ENCODE results near the gene WIPF1.
A peak's percentile ranks its signal among the peaks of the same experiment; 100 is the strongest.

Gene WIPF1

DNA sequence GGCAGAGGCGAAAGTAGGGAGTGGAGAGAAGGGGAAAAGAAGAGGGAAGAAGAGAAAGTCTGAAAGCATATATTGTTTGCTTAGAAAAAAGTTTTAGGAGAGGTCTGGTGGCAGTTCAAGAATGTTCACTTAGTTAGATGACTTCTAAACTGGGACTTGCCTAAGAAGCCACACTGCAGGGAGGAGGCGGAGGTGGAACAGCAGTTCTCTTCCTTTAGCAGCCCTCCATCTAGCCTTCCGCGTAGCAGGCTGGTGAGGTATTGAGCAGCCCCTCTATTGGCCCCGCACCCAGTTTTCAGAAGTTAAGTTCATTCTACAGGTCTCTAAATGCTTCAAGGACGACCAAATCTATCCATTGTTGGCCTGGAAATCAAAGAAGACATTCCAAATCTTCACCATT is 31.9 kb upstream of the WIPF1 start:
- Mint-ChIP-seq H3K9me3 (no peaks in the 10 kb centered on the region), H3K4me3 (peak overlapping the region; percentile 88)
- no peak for ATAC-seq

DNA sequence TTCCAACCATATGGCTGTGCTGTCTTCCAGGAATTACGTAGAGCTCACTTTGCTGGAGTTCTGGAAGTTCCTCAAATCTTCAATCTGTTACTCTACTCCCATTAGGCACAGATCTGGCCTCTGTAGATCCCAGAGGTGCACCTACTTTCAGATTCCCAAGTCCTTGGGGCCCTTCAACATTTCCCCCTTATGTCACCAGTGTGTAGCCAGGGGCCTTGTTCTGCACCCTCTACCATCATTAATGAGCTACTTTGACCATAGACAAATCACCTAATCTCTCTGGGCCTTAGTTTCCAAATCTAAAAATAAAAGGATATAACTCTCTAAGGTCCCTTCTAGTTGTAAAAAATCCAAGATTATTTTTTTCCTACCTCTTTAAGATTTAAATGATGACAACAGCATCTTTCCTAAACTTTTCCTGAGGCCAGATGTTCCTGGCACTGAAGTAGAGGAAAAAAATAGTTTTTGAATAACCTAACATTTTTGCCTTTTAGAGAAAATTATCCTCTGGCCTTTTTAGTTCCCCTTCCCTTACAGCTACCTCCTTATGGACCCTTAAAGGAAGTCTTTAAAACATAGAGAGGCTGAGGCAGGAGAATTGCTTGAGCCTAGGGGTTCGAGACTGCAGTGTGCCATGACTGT is 31.0 kb upstream of the WIPF1 start:
- ATAC-seq = no peak
- H3K4me1 Mint-ChIP-seq = peaks cover 75% of the 10 kb centered on the region
- DNase-seq = no peak
- H3K9me3 Mint-ChIP-seq = no peaks in the 10 kb centered on the region
- H3K27me3 Mint-ChIP-seq = no peaks in the 10 kb centered on the region
- H3K36me3 Mint-ChIP-seq (ENCODE audit: low read depth) = peaks cover 81% of the 10 kb centered on the region
- peak overlapping the region; percentile 3 for H3K27ac Mint-ChIP-seq
- no peak overlapping the region for H3K4me3 Mint-ChIP-seq

More for the DNA sequence above, 31.9 kb upstream of the WIPF1 start:
- DNase-seq = no peak
- peak overlapping the region; percentile 94 for H3K27ac Mint-ChIP-seq
- H3K36me3 Mint-ChIP-seq (ENCODE audit: low read depth) = peaks cover 76% of the 10 kb centered on the region
- no peaks in the 10 kb centered on the region for H3K27me3 Mint-ChIP-seq
- peaks cover 68% of the 10 kb centered on the region for H3K4me1 Mint-ChIP-seq

DNA sequence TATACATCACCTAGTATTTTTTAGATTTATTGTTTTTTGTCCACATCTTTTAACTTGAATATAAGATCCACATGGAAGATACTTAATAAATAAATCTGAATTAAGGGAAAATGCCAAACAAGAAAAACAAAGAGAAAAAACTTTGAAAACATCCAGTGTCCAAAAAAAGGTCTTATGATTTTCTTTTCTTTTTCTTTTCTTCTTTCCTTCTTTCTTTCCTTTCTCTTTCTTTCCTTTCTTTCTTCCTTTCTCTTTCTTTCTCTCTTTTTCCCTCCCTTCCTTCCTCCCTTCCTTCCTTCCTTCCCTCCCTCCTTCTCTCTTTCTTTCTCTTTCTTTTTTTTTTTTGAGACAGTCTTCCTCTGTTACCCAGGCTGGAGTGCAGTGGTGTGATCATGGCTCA is 29.6 kb upstream of the WIPF1 start:
- H3K9me3 Mint-ChIP-seq = no peaks in the 10 kb centered on the region
- H3K36me3 Mint-ChIP-seq (ENCODE audit: low read depth) = peaks cover 73% of the 10 kb centered on the region

DNA sequence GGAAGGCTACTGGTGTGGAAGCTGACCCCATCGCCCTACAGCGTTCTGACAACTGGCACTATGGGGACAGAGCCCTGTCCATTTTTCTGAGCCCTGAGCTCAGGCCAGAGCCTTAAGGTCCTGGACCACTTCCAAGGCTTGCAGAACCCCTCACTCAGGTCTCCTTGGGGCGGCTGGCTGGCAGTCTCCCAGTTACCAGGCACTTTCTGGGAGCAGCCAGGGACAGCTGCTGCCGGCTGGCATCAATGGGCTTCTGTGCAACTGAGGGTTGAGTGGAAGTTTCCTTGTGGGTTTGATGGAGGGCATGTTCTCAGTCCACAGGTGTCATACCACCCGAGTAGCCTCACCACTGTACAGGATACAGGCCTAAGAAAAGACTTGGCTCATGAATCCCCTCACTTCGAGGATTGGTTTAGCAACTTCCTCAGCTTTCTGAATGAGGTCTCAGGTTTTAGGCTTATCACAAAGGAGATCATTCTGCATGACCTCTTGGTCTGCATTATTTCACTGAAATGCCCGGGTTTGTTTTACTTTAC is 27.4 kb upstream of the WIPF1 start:
- no peak for DNase-seq
- Mint-ChIP-seq H3K4me1 (peaks cover 81% of the 10 kb centered on the region), H3K27me3 (no peaks in the 10 kb centered on the region), H3K9me3 (no peaks in the 10 kb centered on the region), H3K27ac (no peak overlapping the region), H3K4me3 (no peak overlapping the region), H3K36me3 (ENCODE audit: low read depth) (peaks cover 65% of the 10 kb centered on the region)
- no peak for ATAC-seq

More for the DNA sequence above, 29.6 kb upstream of the WIPF1 start:
- no peaks in the 10 kb centered on the region for H3K27me3 Mint-ChIP-seq
- no peak overlapping the region for H3K27ac Mint-ChIP-seq
- no peak for ATAC-seq
- DNase-seq = no peak
- H3K4me3 Mint-ChIP-seq = no peak overlapping the region
- H3K4me1 Mint-ChIP-seq = peaks cover 86% of the 10 kb centered on the region

DNA sequence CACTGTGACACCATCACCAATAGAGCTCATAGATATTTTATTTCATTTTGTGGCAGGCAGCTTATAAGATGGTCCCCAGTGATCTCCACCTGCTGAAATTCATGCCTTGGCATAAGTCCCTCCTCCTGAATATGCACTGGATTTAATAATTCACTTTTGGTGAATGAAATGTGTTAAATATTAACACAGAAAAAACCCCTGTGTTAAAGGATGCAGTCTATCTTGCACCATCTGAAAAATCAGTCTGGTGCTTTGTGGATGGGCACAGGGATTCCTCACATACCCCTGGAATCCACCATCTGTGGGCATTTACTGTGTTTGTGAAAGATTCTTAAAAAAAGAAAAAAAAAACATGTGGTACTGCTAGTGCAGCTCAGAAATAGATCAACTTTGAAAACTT is 26.1 kb upstream of the WIPF1 start:
- no peak overlapping the region for H3K4me3 Mint-ChIP-seq
- peaks cover 80% of the 10 kb centered on the region for H3K4me1 Mint-ChIP-seq
- H3K27me3 Mint-ChIP-seq = no peaks in the 10 kb centered on the region
- H3K27ac Mint-ChIP-seq = no peak overlapping the region
- DNase-seq = no peak
- no peak for ATAC-seq
- peaks cover 60% of the 10 kb centered on the region for H3K36me3 Mint-ChIP-seq (ENCODE audit: low read depth)
- H3K9me3 Mint-ChIP-seq = no peaks in the 10 kb centered on the region

DNA sequence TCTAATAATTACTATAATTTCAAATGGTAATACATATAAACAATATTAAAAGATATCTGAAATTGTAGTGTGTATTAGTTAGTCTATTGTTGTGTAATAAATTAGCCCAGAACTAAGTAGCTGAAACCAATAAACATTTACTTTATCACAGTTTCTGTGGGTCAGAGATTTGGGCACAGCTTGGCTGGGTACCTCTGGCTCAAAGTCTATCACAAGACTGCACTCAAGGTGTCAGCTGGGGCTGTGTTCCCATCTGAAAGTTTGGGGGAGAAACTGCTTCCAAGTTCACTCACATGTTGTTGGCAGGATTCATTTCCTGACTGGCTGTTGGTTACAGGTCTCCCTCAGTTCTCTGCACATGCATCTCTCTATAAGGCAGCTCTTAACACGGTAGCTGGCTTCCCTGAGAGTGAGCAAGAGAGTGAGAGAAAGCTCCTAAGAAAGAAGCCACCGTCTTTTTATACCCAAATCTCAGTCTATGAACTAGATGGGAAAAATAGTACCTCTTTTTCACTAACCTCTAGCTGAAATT is 25.6 kb upstream of the WIPF1 start:
- H3K27me3 Mint-ChIP-seq = no peaks in the 10 kb centered on the region
- H3K9me3 Mint-ChIP-seq = no peaks in the 10 kb centered on the region
- H3K27ac Mint-ChIP-seq = no peak overlapping the region
- no peak overlapping the region for H3K4me3 Mint-ChIP-seq
- H3K36me3 Mint-ChIP-seq (ENCODE audit: low read depth) = peaks cover 55% of the 10 kb centered on the region
- peaks cover 81% of the 10 kb centered on the region for H3K4me1 Mint-ChIP-seq
- no peak for ATAC-seq
- DNase-seq = no peak

DNA sequence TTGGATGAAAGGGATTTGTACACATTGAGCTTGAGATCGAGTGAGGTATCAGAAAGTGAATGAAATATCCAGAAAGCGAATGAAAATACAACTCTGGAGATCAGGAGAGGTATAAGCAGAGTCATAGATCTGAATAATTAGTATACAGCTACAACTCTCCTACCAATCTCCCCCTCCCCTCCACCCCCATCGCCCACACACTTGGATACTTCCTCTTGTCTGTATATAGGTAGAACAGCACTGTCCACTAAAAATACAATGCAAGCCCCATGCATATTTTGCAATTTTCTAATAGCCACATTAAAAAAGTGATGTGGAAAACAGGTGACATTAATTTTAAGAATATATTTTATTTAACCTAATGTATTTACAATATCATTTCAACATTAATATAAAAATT is 23.7 kb upstream of the WIPF1 start:
- DNase-seq = no peak
- Mint-ChIP-seq H3K4me1 (peaks cover 84% of the 10 kb centered on the region), H3K9me3 (no peaks in the 10 kb centered on the region), H3K4me3 (no peak overlapping the region), H3K27ac (no peak overlapping the region), H3K27me3 (no peaks in the 10 kb centered on the region), H3K36me3 (ENCODE audit: low read depth) (peaks cover 48% of the 10 kb centered on the region)
- ATAC-seq = no peak

DNA sequence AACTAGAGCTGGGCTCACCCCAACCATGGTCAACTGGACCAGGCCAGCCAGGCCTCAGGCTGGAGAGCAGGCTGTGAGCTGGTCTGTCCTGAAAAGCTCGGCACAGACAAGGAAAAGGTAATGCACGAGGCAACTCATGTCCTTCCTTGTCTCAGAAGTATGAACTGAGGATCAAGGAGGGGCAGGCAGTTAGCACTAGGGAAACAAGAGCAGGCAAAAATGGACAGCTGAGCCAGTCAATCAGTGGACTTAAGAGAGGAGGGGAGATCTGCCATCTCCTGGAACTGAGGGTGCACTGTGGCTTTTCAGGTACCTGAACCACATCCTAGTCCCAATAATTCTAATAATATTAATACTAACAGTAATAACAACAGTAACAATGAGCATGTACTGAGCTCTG is 20.6 kb upstream of the WIPF1 start:
- H3K4me1 Mint-ChIP-seq = peaks cover 85% of the 10 kb centered on the region
- H3K27ac Mint-ChIP-seq = peak overlapping the region; percentile 97
- DNase-seq = no peak
- H3K4me3 Mint-ChIP-seq = peak overlapping the region; percentile 68
- H3K36me3 Mint-ChIP-seq (ENCODE audit: low read depth) = peaks cover 46% of the 10 kb centered on the region
- ATAC-seq = peak; percentile 3
- H3K9me3 Mint-ChIP-seq = no peaks in the 10 kb centered on the region
- H3K27me3 Mint-ChIP-seq = no peaks in the 10 kb centered on the region

DNA sequence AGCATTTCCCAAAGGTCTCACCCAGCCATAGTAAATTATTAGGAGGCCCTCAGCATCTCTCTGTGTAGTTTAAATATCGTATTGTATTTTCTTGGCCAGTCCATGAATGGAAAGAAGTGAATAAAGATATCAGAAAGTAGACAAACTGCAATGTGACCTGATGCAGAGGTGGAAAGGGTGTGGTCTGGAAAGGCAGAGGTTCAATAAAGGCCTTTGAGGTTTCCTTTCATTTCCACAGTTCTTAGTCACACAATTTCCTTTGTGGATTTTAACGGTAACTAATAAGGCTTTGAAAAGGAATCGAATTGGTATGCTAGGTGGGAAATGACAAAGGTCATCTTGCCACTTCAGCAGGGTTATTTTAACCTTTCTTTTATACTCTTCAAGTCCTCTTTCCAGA is 20.1 kb upstream of the WIPF1 start:
- DNase-seq (no peak), ATAC-seq (peak; percentile 74)
- peak overlapping the region; percentile 68 for H3K4me3 Mint-ChIP-seq
- H3K36me3 Mint-ChIP-seq (ENCODE audit: low read depth) = peaks cover 49% of the 10 kb centered on the region
- H3K4me1 Mint-ChIP-seq = peaks cover 88% of the 10 kb centered on the region
- H3K9me3 Mint-ChIP-seq = no peaks in the 10 kb centered on the region
- H3K27ac Mint-ChIP-seq = peak overlapping the region; percentile 97
- H3K27me3 Mint-ChIP-seq = no peaks in the 10 kb centered on the region

DNA sequence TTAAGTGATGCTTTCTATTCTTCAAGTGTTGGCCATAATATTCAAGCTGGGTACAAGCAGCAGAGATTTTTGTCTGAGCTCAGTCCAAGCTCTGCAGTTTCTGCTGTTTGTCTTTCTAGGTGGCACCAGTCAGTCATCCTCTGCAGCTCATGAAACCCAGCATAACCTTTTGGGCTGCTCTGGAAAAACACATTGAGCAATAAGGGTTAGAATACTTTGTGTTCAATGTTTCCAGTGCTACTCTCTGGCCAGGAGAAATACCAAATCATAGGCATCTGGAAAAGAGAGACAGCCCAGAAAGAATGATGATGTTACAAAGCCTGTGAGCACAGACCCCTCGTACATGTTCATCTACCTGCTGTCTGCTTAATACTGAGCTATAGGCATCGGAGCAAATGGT is 19.5 kb upstream of the WIPF1 start:
- peak overlapping the region; percentile 97 for H3K27ac Mint-ChIP-seq
- H3K9me3 Mint-ChIP-seq = no peaks in the 10 kb centered on the region
- no peaks in the 10 kb centered on the region for H3K27me3 Mint-ChIP-seq
- peak overlapping the region; percentile 68 for H3K4me3 Mint-ChIP-seq
- ATAC-seq = peak; percentile 79
- H3K4me1 Mint-ChIP-seq = peaks cover 87% of the 10 kb centered on the region
- DNase-seq = no peak
- H3K36me3 Mint-ChIP-seq (ENCODE audit: low read depth) = peaks cover 50% of the 10 kb centered on the region

DNA sequence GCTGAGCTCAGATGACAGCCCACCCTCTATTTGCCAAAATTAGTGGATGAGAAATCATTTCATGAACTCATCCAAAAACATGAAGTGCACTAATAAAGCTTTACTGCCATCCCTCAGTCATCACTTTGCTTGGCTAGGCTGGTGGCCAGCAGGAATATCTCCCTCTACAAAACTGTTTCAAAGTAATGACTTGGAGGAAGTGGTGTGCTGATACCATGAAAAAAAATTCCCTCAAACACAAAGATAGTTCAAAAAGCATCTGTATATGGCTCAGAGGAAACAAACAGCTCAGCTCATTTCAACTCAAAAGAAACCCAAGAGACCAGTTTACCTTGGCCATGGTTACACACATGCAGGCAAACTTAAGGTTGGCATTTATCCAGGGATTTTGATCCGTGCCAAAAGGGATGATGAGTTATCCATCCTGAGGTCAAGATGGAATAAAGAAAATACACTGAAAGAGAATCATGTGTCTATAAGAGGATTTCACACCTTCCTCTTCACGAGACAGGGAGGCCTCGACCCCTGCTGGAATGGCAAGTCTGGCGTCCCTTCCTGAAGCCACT is 18.4 kb upstream of the WIPF1 start:
- H3K27ac Mint-ChIP-seq = peak overlapping the region; percentile 97
- no peaks in the 10 kb centered on the region for H3K27me3 Mint-ChIP-seq
- H3K4me1 Mint-ChIP-seq = peaks cover 92% of the 10 kb centered on the region
- H3K36me3 Mint-ChIP-seq (ENCODE audit: low read depth) = peaks cover 53% of the 10 kb centered on the region
- ATAC-seq (peak; percentile 4), DNase-seq (no peak)
- peak overlapping the region; percentile 49 for H3K4me3 Mint-ChIP-seq
- H3K9me3 Mint-ChIP-seq = no peaks in the 10 kb centered on the region

DNA sequence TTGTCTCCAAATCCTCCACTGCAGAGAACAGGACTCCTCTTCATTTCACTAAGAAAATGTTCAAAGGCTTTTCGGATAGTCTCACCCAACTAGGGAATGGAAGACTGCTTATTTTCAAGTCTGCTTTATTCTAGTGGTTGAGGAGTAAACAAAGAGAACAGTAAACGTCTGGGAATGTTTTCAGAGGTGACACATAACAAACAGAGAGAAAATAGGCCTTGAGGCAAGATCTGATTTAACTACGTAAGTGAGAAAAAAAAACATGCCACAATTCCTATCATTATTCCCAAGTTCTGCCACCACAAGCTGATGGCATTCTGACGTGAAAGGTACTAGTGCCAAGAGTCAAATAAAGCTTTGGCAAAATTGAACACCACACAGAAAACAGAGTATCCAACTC is 16.7 kb upstream of the WIPF1 start:
- no peak overlapping the region for H3K4me3 Mint-ChIP-seq

DNA sequence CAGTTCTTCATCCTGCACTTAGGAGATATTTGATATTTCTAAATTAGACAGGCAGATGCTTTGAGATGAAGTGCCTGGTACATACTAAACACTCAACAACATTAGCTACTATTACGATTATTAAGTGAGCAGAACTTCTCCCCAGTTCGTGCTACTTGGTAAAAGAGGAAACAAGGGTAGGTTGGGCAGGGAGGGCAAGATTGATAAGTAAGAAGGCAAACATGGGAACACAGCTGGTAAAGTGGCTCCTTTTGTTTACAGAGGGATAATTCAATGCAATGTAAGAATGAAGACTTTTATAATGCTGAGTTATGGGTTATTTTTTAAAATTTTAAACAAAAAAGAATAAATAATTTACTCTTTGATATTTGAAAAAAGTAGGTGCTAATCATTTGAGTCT is 15.9 kb upstream of the WIPF1 start:
- DNase-seq (no peak), ATAC-seq (no peak)
- H3K4me1 Mint-ChIP-seq = peaks cover 96% of the 10 kb centered on the region
- H3K9me3 Mint-ChIP-seq = no peaks in the 10 kb centered on the region
- peaks cover 50% of the 10 kb centered on the region for H3K36me3 Mint-ChIP-seq (ENCODE audit: low read depth)
- H3K27me3 Mint-ChIP-seq = no peaks in the 10 kb centered on the region
- no peak overlapping the region for H3K4me3 Mint-ChIP-seq
- H3K27ac Mint-ChIP-seq = peak overlapping the region; percentile 56

More for the DNA sequence above, 16.7 kb upstream of the WIPF1 start:
- Mint-ChIP-seq H3K9me3 (no peaks in the 10 kb centered on the region), H3K27ac (peak overlapping the region; percentile 63), H3K4me1 (peaks cover 95% of the 10 kb centered on the region), H3K36me3 (ENCODE audit: low read depth) (peaks cover 50% of the 10 kb centered on the region), H3K27me3 (no peaks in the 10 kb centered on the region)
- DNase-seq = no peak
- ATAC-seq = no peak

DNA sequence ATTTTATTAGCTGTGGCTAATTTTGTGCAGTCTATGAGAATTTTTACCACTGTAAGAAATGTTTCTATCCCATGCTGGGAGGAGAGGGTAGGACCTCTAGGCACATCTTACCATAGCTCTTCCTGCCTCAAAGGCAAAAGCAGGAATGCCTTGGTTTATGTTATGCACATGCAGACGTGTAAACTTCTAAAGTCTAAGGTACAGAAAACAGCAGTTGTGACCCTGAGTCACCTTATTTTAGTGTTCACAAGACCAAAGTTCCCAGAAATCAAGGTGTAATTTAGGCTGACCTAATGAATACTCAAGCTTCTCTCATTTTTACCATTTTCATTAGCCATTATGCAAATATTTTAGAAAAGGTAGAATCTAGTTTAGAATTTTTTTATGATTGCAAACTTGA is 15.4 kb upstream of the WIPF1 start:
- Mint-ChIP-seq H3K27ac (peak overlapping the region; percentile 55), H3K9me3 (no peaks in the 10 kb centered on the region), H3K36me3 (ENCODE audit: low read depth) (peaks cover 47% of the 10 kb centered on the region), H3K27me3 (no peaks in the 10 kb centered on the region), H3K4me3 (no peak overlapping the region), H3K4me1 (peaks cover 96% of the 10 kb centered on the region)
- DNase-seq (no peak), ATAC-seq (no peak)

DNA sequence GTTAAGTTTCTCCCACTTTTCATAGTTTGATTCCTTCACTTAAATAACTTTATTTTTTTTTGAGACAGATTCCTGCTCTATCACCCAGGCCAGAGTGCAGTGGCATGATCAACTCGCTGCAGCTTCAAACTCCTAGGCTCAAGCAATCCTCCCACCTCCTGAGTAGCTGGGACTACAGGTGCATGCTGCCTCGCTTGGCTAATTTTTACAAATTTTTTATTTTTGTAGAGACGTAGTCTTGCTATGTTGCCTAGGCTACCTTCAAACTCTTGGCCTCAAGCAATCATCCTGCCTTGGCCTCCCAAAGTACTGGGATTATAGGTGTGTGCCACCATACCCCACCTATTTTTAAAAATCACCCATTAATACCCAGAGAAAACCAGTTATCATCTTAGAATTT is 14.2 kb upstream of the WIPF1 start:
- Mint-ChIP-seq H3K27ac (peak overlapping the region; percentile 97), H3K4me1 (peaks cover 95% of the 10 kb centered on the region), H3K4me3 (no peak overlapping the region), H3K36me3 (ENCODE audit: low read depth) (peaks cover 47% of the 10 kb centered on the region), H3K27me3 (no peaks in the 10 kb centered on the region), H3K9me3 (no peaks in the 10 kb centered on the region)
- no peak for DNase-seq
- no peak for ATAC-seq
